IPS-18c (cell line): Measurements from ENCODE around the gene SLC6A13.
"Not testable (repeated sequence)": the region's sequence is repeated elsewhere in the genome, so short reads cannot be mapped to it uniquely, and the experiment has no call there.

Experiments
- H3K4me3 ChIP-seq: 2 replicates; pipeline ENCODE4 v1.7.0; 2013; ENCODE audit warnings: low read depth, mild to moderate bottlenecking, low read length, moderate library complexity; ENCODE audit not compliant: insufficient read depth
- H3K9me3 ChIP-seq: one replicate; pipeline ENCODE4 v1.6.1; 2013; ENCODE audit warnings: mild to moderate bottlenecking, low read length, moderate library complexity; ENCODE audit not compliant: control insufficient read depth, insufficient read depth

SLC6A13 gene

GRCh38 chr12:226401-226800 lies 36.2 kb downstream of the SLC6A13 start:
- no peak overlapping the region for H3K4me3 ChIP-seq
- H3K9me3 ChIP-seq = peaks cover 2% of the 10 kb centered on the region

GRCh38 chr12:225012-225411 lies 37.6 kb downstream of the SLC6A13 start:
- peaks cover 2% of the 10 kb centered on the region for H3K9me3 ChIP-seq

GRCh38 chr12:224330-224729 lies 38.3 kb downstream of the SLC6A13 start:
- peaks cover 2% of the 10 kb centered on the region for H3K9me3 ChIP-seq
- no peak overlapping the region for H3K4me3 ChIP-seq

More at GRCh38 chr12:225012-225411, 37.6 kb downstream of the SLC6A13 start:
- no peak overlapping the region for H3K4me3 ChIP-seq

- H3K9me3 ChIP-seq = peaks cover 2% of the 10 kb centered on the region
Measured at GRCh38 chr12:223841-224240, 38.8 kb downstream of the SLC6A13 start.

GRCh38 chr12:221736-222135 lies 40.9 kb downstream of the SLC6A13 start:
- Histone ChIP-seq H3K4me3 (no peak overlapping the region), H3K9me3 (peaks cover 2% of the 10 kb centered on the region)

More at GRCh38 chr12:223841-224240, 38.8 kb downstream of the SLC6A13 start:
- no peak overlapping the region for H3K4me3 ChIP-seq

- H3K4me3 ChIP-seq = no peak overlapping the region
- H3K9me3 ChIP-seq = peaks cover 2% of the 10 kb centered on the region
Measured at GRCh38 chr12:220946-221550, 41.6 kb downstream of the SLC6A13 start.

- H3K4me3 ChIP-seq = no peak overlapping the region
Measured at GRCh38 chr12:220491-220890, 42.1 kb downstream of the SLC6A13 start.

GRCh38 chr12:219891-220352 lies 42.7 kb downstream of the SLC6A13 start:
- Histone ChIP-seq H3K4me3 (0 out of 2 replicates have a peak overlapping the region, but pooled peaks have one; percentile 31), H3K9me3 (peaks cover 1% of the 10 kb centered on the region)

More at GRCh38 chr12:220491-220890, 42.1 kb downstream of the SLC6A13 start:
- peaks cover 2% of the 10 kb centered on the region for H3K9me3 ChIP-seq

- H3K4me3 ChIP-seq = no peak overlapping the region
- no peaks in the 10 kb centered on the region for H3K9me3 ChIP-seq
Measured at GRCh38 chr12:218728-219590, 43.7 kb downstream of the SLC6A13 start.

GRCh38 chr12:218221-218620 lies 44.4 kb downstream of the SLC6A13 start:
- H3K9me3 ChIP-seq = no peaks in the 10 kb centered on the region
- no peak overlapping the region for H3K4me3 ChIP-seq

GRCh38 chr12:217029-217428 lies 45.6 kb downstream of the SLC6A13 start:
- H3K4me3 ChIP-seq, H3K9me3 ChIP-seq: not testable (repeated sequence)

- H3K9me3 ChIP-seq = no peaks in the 10 kb centered on the region
- H3K4me3 ChIP-seq = no peak overlapping the region
Measured at GRCh38 chr12:215116-215515, 47.5 kb downstream of the SLC6A13 start.

- Histone ChIP-seq H3K9me3 (no peaks in the 10 kb centered on the region), H3K4me3 (no peak within 1 kb of the TSS)
Measured at GRCh38 chr12:214003-214741, 48.5 kb downstream of the SLC6A13 start, which contains the start of gene SLC6A12. TSS of gene SLC6A12 (minus strand) at chr12:214157. CDS start at chr12:209986, 4,171 bp downstream.

GRCh38 chr12:213527-213932 lies 49.1 kb downstream of the SLC6A13 start:
- Histone ChIP-seq H3K9me3 (no peaks in the 10 kb centered on the region), H3K4me3 (no peak overlapping the region)

GRCh38 chr12:212715-213526 lies 49.7 kb downstream of the SLC6A13 start:
- Histone ChIP-seq H3K9me3 (no peaks in the 10 kb centered on the region), H3K4me3 (no peak overlapping the region)

- Histone ChIP-seq H3K9me3 (no peaks in the 10 kb centered on the region), H3K4me3 (no peak overlapping the region)
Measured at GRCh38 chr12:212415-212714, 50.3 kb downstream of the SLC6A13 start.
